Mesodermal cell (in vitro differentiated cells): Measurements from ENCODE around the gene TTLL11.

ENCODE experiments used
- H3K27ac ChIP-seq: 2 replicates; pipeline ENCODE4 v1.7.0; 2013; ENCODE audit warnings: mild to moderate bottlenecking, low read depth, low read length, moderate library complexity; ENCODE audit not compliant: severe bottlenecking
- H3K36me3 ChIP-seq: 2 replicates; pipeline ENCODE4 v1.7.1; 2013; ENCODE audit warnings: mild to moderate bottlenecking, low read length, moderate library complexity; ENCODE audit not compliant: control insufficient read depth, insufficient read depth
- H3K4me1 ChIP-seq: one replicate; pipeline ENCODE4 v1.7.1; 2013; ENCODE audit warnings: mild to moderate bottlenecking, low read length; ENCODE audit not compliant: insufficient read depth, control insufficient read depth, poor library complexity, severe bottlenecking
- H3K4me3 ChIP-seq: 2 replicates; pipeline ENCODE4 v1.7.0; 2013; ENCODE audit warnings: low read length, control low read depth, mild to moderate bottlenecking; ENCODE audit not compliant: insufficient read depth, poor library complexity, severe bottlenecking; ENCODE audit errors: extremely low read depth
- H3K9me3 ChIP-seq: 2 replicates; pipeline ENCODE4 v1.7.1; 2013; ENCODE audit warnings: mild to moderate bottlenecking, low read length, moderate library complexity; ENCODE audit not compliant: control insufficient read depth
- WGBS, 2 experiments: methylation state at CpG; one replicate each; pipeline ENCODE4 v1.1.5; 2013; ENCODE audit warnings: missing lambda C conversion rate in 2 of 2; ENCODE audit not compliant: insufficient coverage in 2 of 2; 5-methylcytosine and 5-hydroxymethylcytosine counted together

Gene TTLL11

GRCh38 chr9:121968056-121968455 is 125.1 kb downstream of the TTLL11 start:
- peaks cover 3% of the 10 kb centered on the region for H3K4me1 ChIP-seq
- H3K27ac ChIP-seq, result no peak overlapping the region
- H3K36me3 ChIP-seq, result no peaks in the 10 kb centered on the region
- H3K9me3 ChIP-seq, result no peaks in the 10 kb centered on the region
- 90 to 98% methylated on average over 7 of the region's 8 CpGs for WGBS, 2 experiments
- no peak overlapping the region for H3K4me3 ChIP-seq

GRCh38 chr9:121966706-121967105 is 126.4 kb downstream of the TTLL11 start:
- Histone ChIP-seq H3K36me3 (no peaks in the 10 kb centered on the region), H3K27ac (no peak overlapping the region), H3K9me3 (no peaks in the 10 kb centered on the region), H3K4me1 (no peaks in the 10 kb centered on the region), H3K4me3 (no peak overlapping the region)
- WGBS, 2 experiments, result 73 to 100% methylated on average over 1 of the region's 1 CpG

GRCh38 chr9:121963528-121963995 is 129.5 kb downstream of the TTLL11 start:
- H3K4me1 ChIP-seq, result no peaks in the 10 kb centered on the region
- no peaks in the 10 kb centered on the region for H3K36me3 ChIP-seq
- no peak overlapping the region for H3K27ac ChIP-seq
- H3K9me3 ChIP-seq, result no peaks in the 10 kb centered on the region
- 76 to 77% methylated on average over 7 to 8 of the region's 8 CpGs for WGBS, 2 experiments
- H3K4me3 ChIP-seq, result no peak overlapping the region

GRCh38 chr9:121962421-121962820 is 130.7 kb downstream of the TTLL11 start:
- Histone ChIP-seq H3K4me3 (no peak overlapping the region), H3K27ac (no peak overlapping the region), H3K4me1 (no peaks in the 10 kb centered on the region), H3K9me3 (no peaks in the 10 kb centered on the region), H3K36me3 (no peaks in the 10 kb centered on the region)
- WGBS, 2 experiments, result 100% methylated on average over 1 of the region's 1 CpG; no CpG with 5 or more reads in 1 of the 2 experiments

- H3K36me3 ChIP-seq, result no peaks in the 10 kb centered on the region
- H3K4me3 ChIP-seq, result no peak overlapping the region
- H3K9me3 ChIP-seq, result no peaks in the 10 kb centered on the region
- H3K27ac ChIP-seq, result no peak overlapping the region
- 88 to 93% methylated on average over 4 to 5 of the region's 7 CpGs for WGBS, 2 experiments
- H3K4me1 ChIP-seq, result no peaks in the 10 kb centered on the region
These were observed 132.4 kb downstream of the TTLL11 start for GRCh38 chr9:121960665-121961064.

GRCh38 chr9:121958530-121958929 is 134.6 kb downstream of the TTLL11 start:
- no peaks in the 10 kb centered on the region for H3K4me1 ChIP-seq
- H3K27ac ChIP-seq, result no peak overlapping the region
- no peaks in the 10 kb centered on the region for H3K36me3 ChIP-seq
- H3K9me3 ChIP-seq, result no peaks in the 10 kb centered on the region
- no peak overlapping the region for H3K4me3 ChIP-seq
- 100% methylated on average over 1 to 3 of the region's 4 CpGs for WGBS, 2 experiments

- no peaks in the 10 kb centered on the region for H3K4me1 ChIP-seq
- no peak overlapping the region for H3K27ac ChIP-seq
- 64 to 91% methylated on average over 4 to 6 of the region's 6 CpGs for WGBS, 2 experiments
- no peaks in the 10 kb centered on the region for H3K36me3 ChIP-seq
- H3K4me3 ChIP-seq, result no peak overlapping the region
- H3K9me3 ChIP-seq, result no peaks in the 10 kb centered on the region
These were observed 136.3 kb downstream of the TTLL11 start for GRCh38 chr9:121956808-121957207.

- no peak overlapping the region for H3K4me3 ChIP-seq
- no peak overlapping the region for H3K27ac ChIP-seq
- no peaks in the 10 kb centered on the region for H3K4me1 ChIP-seq
- WGBS, 2 experiments, result 86 to 100% methylated on average over 1 of the region's 1 CpG
- no peaks in the 10 kb centered on the region for H3K36me3 ChIP-seq
- no peaks in the 10 kb centered on the region for H3K9me3 ChIP-seq
These were observed 137.5 kb downstream of the TTLL11 start for GRCh38 chr9:121955649-121956048.

GRCh38 chr9:121954477-121955140 is 138.5 kb downstream of the TTLL11 start:
- Histone ChIP-seq H3K4me1 (no peaks in the 10 kb centered on the region), H3K27ac (no peak overlapping the region), H3K9me3 (no peaks in the 10 kb centered on the region), H3K36me3 (no peaks in the 10 kb centered on the region), H3K4me3 (no peak overlapping the region)
- 69 to 73% methylated on average over 4 to 6 of the region's 7 CpGs for WGBS, 2 experiments

GRCh38 chr9:121952611-121953010 is 140.5 kb downstream of the TTLL11 start:
- no peaks in the 10 kb centered on the region for H3K36me3 ChIP-seq
- WGBS, 2 experiments, result no CpG with 5 or more reads among the region's 3 CpGs
- no peak overlapping the region for H3K4me3 ChIP-seq
- no peaks in the 10 kb centered on the region for H3K4me1 ChIP-seq
- no peaks in the 10 kb centered on the region for H3K9me3 ChIP-seq
- no peak overlapping the region for H3K27ac ChIP-seq

GRCh38 chr9:121950866-121951265 is 142.2 kb downstream of the TTLL11 start:
- H3K36me3 ChIP-seq, result no peaks in the 10 kb centered on the region
- H3K4me3 ChIP-seq, result no peak overlapping the region
- no peaks in the 10 kb centered on the region for H3K9me3 ChIP-seq
- 86 to 95% methylated on average over 4 to 5 of the region's 8 CpGs for WGBS, 2 experiments
- no peaks in the 10 kb centered on the region for H3K4me1 ChIP-seq
- H3K27ac ChIP-seq, result no peak overlapping the region
